WTC11 (cell line): ENCODE data around the gene KPRP. TPM values are rescaled to one million over a fixed set of nuclear protein-coding genes. Genes with fewer than 3 reads are reported as not detected.

ENCODE experiments used
- ATAC-seq: fragments of 200-7000 bp; cut with Tn5 transposase; 2 replicates; pipeline ENCODE4 v1.10.0; 2021; ENCODE audit warnings: mild to moderate bottlenecking, moderate library complexity
- CTCF ChIA-PET: fragments of 300-600 bp; sonication (Branson Sonifier 250); formaldehyde crosslinking; loops from one replicate; lab custom pipeline; 2021; ENCODE audit warnings: antibody characterized with exemption; lab: Charles Lee
- POLR2A ChIA-PET: fragments of 350-600 bp; sonication (Branson Sonifier 250); formaldehyde crosslinking; loops from one replicate; lab custom pipeline; 2021; ENCODE audit warnings: antibody characterized with exemption; lab: Charles Lee
- DNase-seq: peaks from one replicate; pipeline ENCODE4 v3.0.0; 2021; ENCODE audit warnings: low spot score
- H3K27ac Mint-ChIP-seq: 2 replicates; pipeline ENCODE4 v1.8.0; 2021; ENCODE audit warnings: mixed read lengths
- H3K27me3 Mint-ChIP-seq: 2 replicates; pipeline ENCODE4 v1.8.0; 2021; ENCODE audit warnings: low read depth, mild to moderate bottlenecking, moderate library complexity, mixed read lengths
- H3K36me3 Mint-ChIP-seq: 2 replicates; pipeline ENCODE4 v1.8.0; 2021; ENCODE audit warnings: mixed read lengths
- H3K4me1 Mint-ChIP-seq: 2 replicates; pipeline ENCODE4 v1.8.0; 2022; ENCODE audit warnings: mixed read lengths
- H3K4me3 Mint-ChIP-seq: 2 replicates; pipeline ENCODE4 v1.8.0; 2021; ENCODE audit warnings: mild to moderate bottlenecking, moderate library complexity, mixed read lengths
- H3K9me3 Mint-ChIP-seq: 2 replicates; pipeline ENCODE4 v1.8.0; 2021; ENCODE audit warnings: mixed read lengths
- ATF6 ChIP-seq: sonication (generic); formaldehyde crosslinking; IDR thresholded peaks from 2 replicates; pipeline ENCODE4 v1.8.1; 2023; ENCODE audit warnings: mild to moderate bottlenecking, missing genetic modification reagents
- ELF4 ChIP-seq: sonication (generic); formaldehyde crosslinking; IDR thresholded peaks from 2 replicates; pipeline ENCODE4 v1.8.1; 2022; ENCODE audit warnings: low read depth, mild to moderate bottlenecking, moderate library complexity, missing genetic modification reagents
- IRF2 ChIP-seq: sonication (generic); formaldehyde crosslinking; IDR thresholded peaks from 2 replicates; pipeline ENCODE4 v1.8.0; 2022; ENCODE audit warnings: low read depth, missing genetic modification reagents, borderline replicate concordance
- PRDM15 ChIP-seq: sonication (generic); formaldehyde crosslinking; IDR thresholded peaks from 2 replicates; pipeline ENCODE4 v1.8.0; 2022; ENCODE audit warnings: missing genetic modification reagents
- PREB ChIP-seq: sonication (generic); formaldehyde crosslinking; IDR thresholded peaks from 2 replicates; pipeline ENCODE4 v1.8.1; 2022; ENCODE audit warnings: mild to moderate bottlenecking, missing genetic modification reagents, moderate library complexity, borderline replicate concordance
- STAT6 ChIP-seq: sonication (generic); formaldehyde crosslinking; conservative IDR thresholded peaks from 2 replicates; pipeline ENCODE4 v1.8.1; 2023; ENCODE audit warnings: mild to moderate bottlenecking, low read depth, missing genetic modification reagents, moderate library complexity
- USF1 ChIP-seq: sonication (generic); formaldehyde crosslinking; IDR thresholded peaks from 2 replicates; pipeline ENCODE4 v1.8.0; 2022; ENCODE audit warnings: mild to moderate bottlenecking, missing genetic modification reagents
- ZNF219 ChIP-seq: sonication (generic); formaldehyde crosslinking; IDR thresholded peaks from 2 replicates; pipeline ENCODE4 v1.8.0; 2023; ENCODE audit warnings: missing genetic modification reagents, mild to moderate bottlenecking, borderline replicate concordance
- ZNF263 ChIP-seq: sonication (generic); formaldehyde crosslinking; IDR thresholded peaks from 2 replicates; pipeline ENCODE4 v1.8.1; 2022; ENCODE audit warnings: low read depth, mild to moderate bottlenecking, moderate library complexity, missing genetic modification reagents
- ZNF423 ChIP-seq: fragments of 250-450 bp; sonication (Bioruptor Pico); IDR thresholded peaks from 2 replicates; pipeline ENCODE4 v2.1.2; 2022; ENCODE audit warnings: mild to moderate bottlenecking, moderate library complexity
- ZSCAN18 ChIP-seq: fragments of 250-450 bp; sonication (Bioruptor Pico); IDR thresholded peaks from 2 replicates; pipeline ENCODE4 v2.1.2; 2022; ENCODE audit warnings: mild to moderate bottlenecking, moderate library complexity
- total RNA-seq: library from RNA; stranded (reverse); gene quantifications from 3 replicates; pipeline ENCODE4 v1.2.3, GENCODE V29; 2021

KPRP gene
- total RNA-seq, 1 experiment from 2014 or later, result not detected

GRCh38 chr1:152758636-152759035, 811 bp downstream of the KPRP start (continued):
- TF ChIP-seq ZNF219 (CRISPR knock-in tag) (no peak), USF1 (CRISPR knock-in tag) (no peak)
- TF ChIP-seq, all 79 proteins: peak for 0

GRCh38 chr1:152759453-152760173, 1.8 kb downstream of the KPRP start:
- Mint-ChIP-seq H3K27me3 (peaks cover 17% of the 10 kb centered on the region), H3K4me1 (no peaks in the 10 kb centered on the region), H3K4me3 (no peak overlapping the region), H3K9me3 (peaks cover 94% of the 10 kb centered on the region), H3K36me3 (peaks cover 82% of the 10 kb centered on the region)
- no peak for ATAC-seq
- TF ChIP-seq PREB (CRISPR knock-in tag) (no peak), ATF6 (CRISPR knock-in tag) (no peak), ELF4 (CRISPR knock-in tag) (no peak), IRF2 (no peak), ZNF263 (CRISPR knock-in tag) (no peak), PRDM15 (no peak), STAT6 (CRISPR knock-in tag) (no peak), ZSCAN18 (CRISPR knock-in tag) (no peak), ZNF423 (no peak)
- TF ChIP-seq, all 79 proteins: peak for 0
- ChIA-PET CTCF (no interaction called here), POLR2A (no interaction called here)
- H3K27ac Mint-ChIP-seq, result no peak overlapping the region
- DNase-seq, result no peak
